GM18519 (cell line): ENCODE data around the gene ACRBP.
"Not testable (repeated sequence)": the region's sequence is repeated elsewhere in the genome, so short reads cannot be mapped to it uniquely, and the experiment has no call there.

Experiments used
- ATAC-seq: cut with Tn5 transposase; IDR thresholded peaks from one replicate; pipeline ENCODE4 v1.9.1; 2021; ENCODE audit warnings: mild to moderate bottlenecking, moderate library complexity; ENCODE audit not compliant: unreplicated experiment, low FRiP score

The ACRBP gene

GRCh38 chr12:6618483-6619225 lies 28.6 kb downstream of the ACRBP start:
- ATAC-seq, result no peak

GRCh38 chr12:6615802-6616201 lies 31.4 kb downstream of the ACRBP start:
- no peak for ATAC-seq

GRCh38 chr12:6614513-6615172 lies 32.6 kb downstream of the ACRBP start:
- no peak for ATAC-seq

- ATAC-seq, result no peak
Measured at GRCh38 chr12:6613776-6614512, 33.3 kb downstream of the ACRBP start.

GRCh38 chr12:6613015-6613775 lies 34.0 kb downstream of the ACRBP start:
- no peak for ATAC-seq

GRCh38 chr12:6612652-6613014 lies 34.6 kb downstream of the ACRBP start:
- ATAC-seq, result no peak

- ATAC-seq, result no peak
Measured at GRCh38 chr12:6612247-6612646, 35.0 kb downstream of the ACRBP start.

GRCh38 chr12:6608592-6609281 lies 38.5 kb downstream of the ACRBP start:
- no peak for ATAC-seq

GRCh38 chr12:6607751-6608591 lies 39.3 kb downstream of the ACRBP start:
- ATAC-seq, result no peak

GRCh38 chr12:6606331-6607131 lies 40.7 kb downstream of the ACRBP start:
- ATAC-seq, result no peak

- ATAC-seq, result no peak
Measured at GRCh38 chr12:6605421-6606330, 41.6 kb downstream of the ACRBP start.

- ATAC-seq, result no peak
Measured at GRCh38 chr12:6604259-6605029, 42.8 kb downstream of the ACRBP start.

GRCh38 chr12:6603095-6603567 lies 44.1 kb downstream of the ACRBP start:
- ATAC-seq, result no peak

GRCh38 chr12:6602526-6602925 lies 44.7 kb downstream of the ACRBP start:
- ATAC-seq, result no peak

- not testable (repeated sequence) for ATAC-seq
Measured at GRCh38 chr12:6595673-6596072, 51.6 kb downstream of the ACRBP start.

GRCh38 chr12:6592087-6592486 lies 55.1 kb downstream of the ACRBP start:
- ATAC-seq, result no peak
